DOHH2 (cell line): Measurements from ENCODE around the gene SLFN14.

Source experiments
- H3F3A ChIP-seq: fragments of 200-600 bp; sonication (generic), shearing (Covaris generic); 2 replicates; pipeline ENCODE4 v1.6.0; 2016; ENCODE audit warnings: antibody characterized with exemption, mild to moderate bottlenecking; ENCODE audit not compliant: control insufficient read depth, insufficient read depth
- H3K27ac ChIP-seq: fragments of 200-600 bp; sonication (generic); 2 replicates; pipeline ENCODE4 v1.5.1; 2014; ENCODE audit warnings: low read depth, mild to moderate bottlenecking, low read length, moderate library complexity
- H3K27me3 ChIP-seq: fragments of 200-600 bp; sonication (generic); 2 replicates; pipeline ENCODE4 v1.6.1; 2014; ENCODE audit warnings: mild to moderate bottlenecking, low read length, mixed read lengths; ENCODE audit not compliant: control insufficient read depth
- H3K36me3 ChIP-seq: fragments of 200-600 bp; sonication (generic); 2 replicates; pipeline ENCODE4 v1.6.1; 2014; ENCODE audit warnings: mild to moderate bottlenecking, low read length, moderate library complexity, mixed read lengths; ENCODE audit not compliant: control insufficient read depth
- H3K4me1 ChIP-seq: fragments of 200-600 bp; sonication (generic); 2 replicates; pipeline ENCODE4 v1.6.1; 2014; ENCODE audit warnings: mild to moderate bottlenecking, low read length, mixed read lengths; ENCODE audit not compliant: control insufficient read depth
- H3K4me2 ChIP-seq: fragments of 200-600 bp; sonication (generic); 2 replicates; pipeline ENCODE4 v1.6.0; 2014; ENCODE audit warnings: mild to moderate bottlenecking, low read length, moderate library complexity
- H3K4me3 ChIP-seq: fragments of 200-600 bp; sonication (generic); 2 replicates; pipeline ENCODE4 v1.5.1; 2014; ENCODE audit warnings: mild to moderate bottlenecking, low read length, mixed read lengths
- H3K79me2 ChIP-seq: fragments of 200-600 bp; sonication (generic); 2 replicates; pipeline ENCODE4 v1.6.1; 2014; ENCODE audit warnings: mild to moderate bottlenecking, low read length, mixed read lengths; ENCODE audit not compliant: control insufficient read depth
- H3K9me2 ChIP-seq: fragments of 200-600 bp; sonication (generic); replicated peaks from 2 replicates; pipeline ENCODE4 v1.6.1; 2014; ENCODE audit warnings: mild to moderate bottlenecking, low read length, mixed read lengths; ENCODE audit not compliant: control insufficient read depth
- H3K9me3 ChIP-seq: fragments of 200-600 bp; sonication (generic); 2 replicates; pipeline ENCODE4 v1.6.1; 2014; ENCODE audit warnings: antibody characterized with exemption, low read length, mixed read lengths; ENCODE audit not compliant: control insufficient read depth, insufficient read depth
- H4K20me1 ChIP-seq: fragments of 200-600 bp; sonication (generic); 2 replicates; pipeline ENCODE4 v1.6.0; 2014; ENCODE audit warnings: low read depth, mild to moderate bottlenecking, antibody characterized with exemption, low read length, moderate library complexity; ENCODE audit not compliant: control insufficient read depth, insufficient read depth
- EZH2phosphoT487 ChIP-seq: fragments of 200-600 bp; sonication (generic); IDR thresholded peaks from 2 replicates; pipeline ENCODE4 v1.6.1; 2017; ENCODE audit warnings: borderline replicate concordance, mild to moderate bottlenecking, antibody characterized with exemption, low read length, moderate library complexity, mixed read lengths
- TF ChIP-seq, protein P1 (sequence below): fragments of 200-600 bp; sonication (generic); IDR thresholded peaks from one replicate; pipeline ENCODE4 v1.5.1; 2014; ENCODE audit warnings: antibody characterized with exemption, mild to moderate bottlenecking, low read depth, low read length; ENCODE audit not compliant: poor library complexity, severe bottlenecking

Gene SLFN14

GRCh38 chr17:35555691-35556090, 4.9 kb downstream of the SLFN14 start:
- Histone ChIP-seq H3K4me2 (no peak overlapping the region), H3K9me2 (no peaks in the 10 kb centered on the region), H3K27ac (no peak overlapping the region), H3K27me3 (peaks cover 19% of the 10 kb centered on the region), H3K36me3 (no peaks in the 10 kb centered on the region), H3K4me1 (peaks cover 3% of the 10 kb centered on the region; the same call in 1 of the 2 replicates), H3K79me2 (no peaks in the 10 kb centered on the region), H3K4me3 (no peak overlapping the region), H4K20me1 (no peaks in the 10 kb centered on the region), H3F3A (no peaks in the 10 kb centered on the region), H3K9me3 (no peaks in the 10 kb centered on the region)
- TF ChIP-seq, protein P1, sequence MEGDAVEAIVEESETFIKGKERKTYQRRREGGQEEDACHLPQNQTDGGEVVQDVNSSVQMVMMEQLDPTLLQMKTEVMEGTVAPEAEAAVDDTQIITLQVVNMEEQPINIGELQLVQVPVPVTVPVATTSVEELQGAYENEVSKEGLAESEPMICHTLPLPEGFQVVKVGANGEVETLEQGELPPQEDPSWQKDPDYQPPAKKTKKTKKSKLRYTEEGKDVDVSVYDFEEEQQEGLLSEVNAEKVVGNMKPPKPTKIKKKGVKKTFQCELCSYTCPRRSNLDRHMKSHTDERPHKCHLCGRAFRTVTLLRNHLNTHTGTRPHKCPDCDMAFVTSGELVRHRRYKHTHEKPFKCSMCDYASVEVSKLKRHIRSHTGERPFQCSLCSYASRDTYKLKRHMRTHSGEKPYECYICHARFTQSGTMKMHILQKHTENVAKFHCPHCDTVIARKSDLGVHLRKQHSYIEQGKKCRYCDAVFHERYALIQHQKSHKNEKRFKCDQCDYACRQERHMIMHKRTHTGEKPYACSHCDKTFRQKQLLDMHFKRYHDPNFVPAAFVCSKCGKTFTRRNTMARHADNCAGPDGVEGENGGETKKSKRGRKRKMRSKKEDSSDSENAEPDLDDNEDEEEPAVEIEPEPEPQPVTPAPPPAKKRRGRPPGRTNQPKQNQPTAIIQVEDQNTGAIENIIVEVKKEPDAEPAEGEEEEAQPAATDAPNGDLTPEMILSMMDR, result peak; percentile 34
- TF ChIP-seq EZH2phosphoT487, result no peak

DNA sequence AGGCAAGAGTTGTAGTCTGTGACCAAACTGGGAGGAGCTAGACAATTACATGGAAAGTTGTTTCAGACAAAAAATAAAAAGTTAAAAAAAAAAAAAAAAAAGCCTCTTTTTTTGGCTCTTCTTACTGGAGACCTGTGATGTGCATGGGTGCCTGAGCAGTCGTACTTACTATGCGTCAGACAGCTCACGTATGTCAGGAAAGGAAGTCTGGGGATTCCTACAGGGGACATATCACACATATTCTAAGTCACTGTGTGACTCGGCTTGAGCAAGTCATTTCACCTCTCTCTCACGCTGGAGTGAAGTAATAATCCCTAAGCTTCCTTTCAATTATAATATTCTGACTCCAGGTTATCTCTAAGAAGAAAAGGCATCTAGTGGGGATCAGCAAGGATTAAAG, 6.0 kb downstream of the SLFN14 start:
- Histone ChIP-seq H3K9me2 (no peaks in the 10 kb centered on the region), H3K4me1 (peaks cover 3% of the 10 kb centered on the region; the same call in 1 of the 2 replicates), H3K27ac (no peak overlapping the region), H4K20me1 (no peaks in the 10 kb centered on the region), H3K9me3 (no peaks in the 10 kb centered on the region), H3K4me3 (no peak overlapping the region), H3K36me3 (no peaks in the 10 kb centered on the region), H3K4me2 (no peak overlapping the region), H3K27me3 (peaks cover 14% of the 10 kb centered on the region; the same call in 1 of the 2 replicates), H3F3A (no peaks in the 10 kb centered on the region), H3K79me2 (no peaks in the 10 kb centered on the region)
- TF ChIP-seq EZH2phosphoT487, result no peak
- TF ChIP-seq, protein P1, result no peak

GRCh38 chr17:35553310-35553709, 7.3 kb downstream of the SLFN14 start:
- Histone ChIP-seq H3K36me3 (no peaks in the 10 kb centered on the region), H3K27ac (no peak overlapping the region), H3K9me3 (no peaks in the 10 kb centered on the region), H3K27me3 (peaks cover 15% of the 10 kb centered on the region; the same call in 1 of the 2 replicates), H3F3A (no peaks in the 10 kb centered on the region), H3K79me2 (no peaks in the 10 kb centered on the region), H3K4me1 (peaks cover 3% of the 10 kb centered on the region; the same call in 1 of the 2 replicates), H3K4me3 (no peak overlapping the region), H3K4me2 (no peak overlapping the region), H3K9me2 (no peaks in the 10 kb centered on the region), H4K20me1 (no peaks in the 10 kb centered on the region)
- TF ChIP-seq, protein P1, result no peak
- no peak for TF ChIP-seq EZH2phosphoT487
